Activated T-helper 17 cell treated with anti-CD3 and anti-CD28 coated beads, Interleukin-2, amount 50 U/mL, for 72 hours (primary cell): ENCODE results near the gene CD46. TPM values are rescaled to one million over a fixed set of nuclear protein-coding genes. Genes with fewer than 3 reads are reported as not detected.
A peak's percentile ranks its signal among the peaks of the same experiment; 100 is the strongest.
"Not testable (repeated sequence)": the region's sequence is repeated elsewhere in the genome, so short reads cannot be mapped to it uniquely, and the experiment has no call there.

Source experiments
- ATAC-seq: fragments of 150-1000 bp; cut with Tn5 transposase; replicated peaks from 2 replicates; pipeline ENCODE4 v1.10.0; 2021; ENCODE audit warnings: mild to moderate bottlenecking, moderate library complexity
- H3K27ac Mint-ChIP-seq: one replicate; pipeline ENCODE4 v1.8.0; 2022; ENCODE audit warnings: mixed read lengths
- H3K27me3 Mint-ChIP-seq: one replicate; pipeline ENCODE4 v1.8.0; 2022; ENCODE audit warnings: mixed read lengths
- H3K36me3 Mint-ChIP-seq: one replicate; pipeline ENCODE4 v1.8.0; 2022; ENCODE audit warnings: low read depth, mild to moderate bottlenecking, mixed read lengths
- H3K4me1 Mint-ChIP-seq: one replicate; pipeline ENCODE4 v1.8.0; 2022; ENCODE audit warnings: mixed read lengths
- H3K4me3 Mint-ChIP-seq: one replicate; pipeline ENCODE4 v1.8.0; 2022; ENCODE audit warnings: mild to moderate bottlenecking, mixed read lengths
- H3K9me3 Mint-ChIP-seq: one replicate; pipeline ENCODE4 v1.8.0; 2022; ENCODE audit warnings: mixed read lengths
- total RNA-seq, 2 donors: library from RNA; stranded (reverse); gene quantifications; one replicate each; pipeline ENCODE4 v1.2.3, GENCODE V29; 2022

Gene CD46
- total RNA-seq, result 100 to 1,000 TPM in 1 of 2 donors, 10 to 100 TPM in 1; 94.5 to 111 TPM

GRCh38 chr1:207751790-207752455 lies at the start of gene CD46:
Gene CD46, plus strand, starts transcription at chr1:207752054. Its CDS starts 159 bp downstream, at chr1:207752213.
- Mint-ChIP-seq H3K4me3 (peak within 1 kb of the TSS; percentile 100), H3K9me3 (no peaks in the 10 kb centered on the region), H3K36me3 (peaks cover 12% of the 10 kb centered on the region), H3K27ac (peak within 1 kb of the TSS; percentile 99), H3K4me1 (peaks cover 41% of the 10 kb centered on the region), H3K27me3 (no peaks in the 10 kb centered on the region)
- ATAC-seq, result peak; percentile 95

DNA sequence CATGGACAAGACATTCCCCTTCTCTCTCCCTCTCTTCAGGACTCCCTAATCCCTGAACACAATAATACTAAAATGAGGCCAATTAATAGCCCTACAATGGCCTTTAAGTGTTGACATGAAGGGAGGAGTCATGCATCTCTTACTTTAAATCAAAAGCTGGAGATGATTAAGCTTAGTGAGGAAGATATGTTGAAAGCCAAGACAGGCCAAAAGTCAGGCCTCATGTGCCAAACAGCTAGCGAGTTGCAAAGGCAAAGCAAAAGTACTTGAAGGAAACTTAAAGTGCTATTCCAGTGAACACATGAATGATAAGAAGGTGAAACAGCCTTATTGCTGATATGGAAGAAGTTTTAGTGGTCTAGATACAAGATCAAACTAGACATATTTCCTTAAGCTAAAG lies 49.5 kb upstream of the CD46 start:
- H3K27me3 Mint-ChIP-seq, result peaks cover 8% of the 10 kb centered on the region
- H3K9me3 Mint-ChIP-seq, result no peaks in the 10 kb centered on the region
- no peaks in the 10 kb centered on the region for H3K4me1 Mint-ChIP-seq
- no peak for ATAC-seq
- no peak overlapping the region for H3K4me3 Mint-ChIP-seq
- no peaks in the 10 kb centered on the region for H3K36me3 Mint-ChIP-seq
- no peak overlapping the region for H3K27ac Mint-ChIP-seq

GRCh38 chr1:207703712-207704111 lies 48.1 kb upstream of the CD46 start:
- ATAC-seq, result no peak
- no peak overlapping the region for H3K27ac Mint-ChIP-seq
- H3K27me3 Mint-ChIP-seq, result peaks cover 8% of the 10 kb centered on the region
- H3K4me1 Mint-ChIP-seq, result no peaks in the 10 kb centered on the region
- no peaks in the 10 kb centered on the region for H3K36me3 Mint-ChIP-seq
- no peak overlapping the region for H3K4me3 Mint-ChIP-seq
- H3K9me3 Mint-ChIP-seq, result no peaks in the 10 kb centered on the region

GRCh38 chr1:207708004-207708403 lies 43.9 kb upstream of the CD46 start:
- H3K36me3 Mint-ChIP-seq, H3K4me3 Mint-ChIP-seq, H3K9me3 Mint-ChIP-seq, H3K27me3 Mint-ChIP-seq, H3K27ac Mint-ChIP-seq, H3K4me1 Mint-ChIP-seq, ATAC-seq: not testable (repeated sequence)

DNA sequence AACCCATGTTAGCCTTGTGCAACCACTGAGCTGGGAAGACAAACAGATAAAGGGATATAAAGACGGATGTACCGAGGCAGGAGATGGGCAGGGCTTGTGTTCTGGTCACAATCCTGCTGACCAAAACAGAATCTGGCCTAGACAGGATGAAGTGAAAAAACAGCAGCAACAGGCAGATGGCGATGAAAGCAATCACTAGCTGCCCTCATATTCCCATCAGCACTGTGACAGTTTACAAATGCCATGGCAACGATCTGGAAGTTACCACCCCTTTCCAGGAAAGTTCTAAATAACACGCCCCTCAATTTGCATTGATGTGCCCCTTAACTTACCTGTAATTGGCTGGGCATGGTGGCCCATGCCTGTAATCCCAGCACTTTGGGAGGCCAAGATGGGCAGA lies 40.6 kb upstream of the CD46 start:
- no peaks in the 10 kb centered on the region for H3K4me1 Mint-ChIP-seq
- no peaks in the 10 kb centered on the region for H3K9me3 Mint-ChIP-seq
- no peak overlapping the region for H3K4me3 Mint-ChIP-seq
- H3K27me3 Mint-ChIP-seq, result no peaks in the 10 kb centered on the region
- no peak for ATAC-seq
- no peaks in the 10 kb centered on the region for H3K36me3 Mint-ChIP-seq
- no peak overlapping the region for H3K27ac Mint-ChIP-seq

DNA sequence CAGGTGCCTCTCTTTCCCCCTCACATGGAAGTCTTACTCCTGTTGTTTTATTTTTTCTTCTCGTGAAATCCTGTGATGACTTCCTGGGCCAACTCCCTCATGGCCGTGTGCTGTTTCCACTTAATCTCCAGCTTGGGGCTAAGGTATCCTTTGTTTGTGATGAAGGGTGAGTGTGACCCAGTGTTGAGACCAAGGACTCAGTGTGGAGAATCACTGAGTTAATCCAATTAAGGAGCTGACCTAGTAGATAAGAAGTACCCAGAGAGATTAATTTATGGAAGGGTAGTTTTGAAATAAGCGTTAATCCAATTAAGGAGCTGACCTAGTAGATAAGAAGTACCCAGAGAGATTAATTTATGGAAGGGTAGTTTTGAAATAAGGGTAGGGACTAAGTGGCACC lies 39.2 kb upstream of the CD46 start:
- H3K27me3 Mint-ChIP-seq, H3K4me3 Mint-ChIP-seq, H3K9me3 Mint-ChIP-seq, ATAC-seq, H3K36me3 Mint-ChIP-seq, H3K4me1 Mint-ChIP-seq, H3K27ac Mint-ChIP-seq: not testable (repeated sequence)

DNA sequence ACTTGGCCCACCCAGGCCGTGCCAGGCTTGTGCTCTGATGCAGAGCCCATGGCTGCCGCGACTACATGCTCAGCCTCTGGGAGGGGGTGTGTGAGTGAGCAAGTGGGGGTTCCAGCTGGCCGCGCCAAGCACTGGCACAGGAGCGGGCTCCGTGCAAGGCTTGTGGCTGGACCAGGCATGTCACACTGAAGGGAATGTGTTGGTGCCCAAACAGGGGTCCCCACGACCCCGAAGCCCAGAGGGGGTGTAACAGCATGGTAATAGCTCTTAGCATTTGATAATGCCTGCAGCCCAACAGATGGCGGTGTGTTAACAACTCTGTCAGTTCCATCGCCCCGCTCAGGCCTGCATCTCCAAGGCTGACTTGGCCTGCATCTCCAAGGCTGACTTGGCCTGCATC lies 38.3 kb upstream of the CD46 start:
- no peaks in the 10 kb centered on the region for H3K9me3 Mint-ChIP-seq
- no peak overlapping the region for H3K4me3 Mint-ChIP-seq
- ATAC-seq, result no peak
- H3K27ac Mint-ChIP-seq, result no peak overlapping the region
- no peaks in the 10 kb centered on the region for H3K36me3 Mint-ChIP-seq
- no peaks in the 10 kb centered on the region for H3K27me3 Mint-ChIP-seq
- H3K4me1 Mint-ChIP-seq, result no peaks in the 10 kb centered on the region

DNA sequence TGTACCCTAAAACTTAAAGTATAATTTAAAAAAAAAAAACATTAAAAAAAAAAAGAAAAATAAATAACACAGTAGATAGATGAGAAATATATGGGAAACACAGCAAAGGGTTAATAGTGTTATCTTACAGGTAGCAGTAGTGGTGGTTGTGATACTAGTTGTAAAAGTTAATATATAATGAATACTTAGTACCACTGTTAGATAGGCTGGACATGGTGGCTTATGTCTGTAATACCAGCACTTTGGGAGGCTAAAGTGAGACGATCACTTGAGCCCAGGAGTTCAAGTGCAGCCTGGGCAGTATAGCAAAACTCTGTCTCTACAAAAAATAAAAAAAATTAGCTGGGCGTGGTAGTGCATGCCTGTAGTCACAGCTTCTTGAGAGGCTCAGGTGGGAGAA lies 32.6 kb upstream of the CD46 start:
- no peaks in the 10 kb centered on the region for H3K27me3 Mint-ChIP-seq
- no peak overlapping the region for H3K4me3 Mint-ChIP-seq
- no peaks in the 10 kb centered on the region for H3K36me3 Mint-ChIP-seq
- H3K4me1 Mint-ChIP-seq, result no peaks in the 10 kb centered on the region
- H3K9me3 Mint-ChIP-seq, result no peaks in the 10 kb centered on the region
- H3K27ac Mint-ChIP-seq, result no peak overlapping the region
- ATAC-seq, result no peak

GRCh38 chr1:207728200-207728858 lies 23.5 kb upstream of the CD46 start:
- H3K27me3 Mint-ChIP-seq, H3K36me3 Mint-ChIP-seq, H3K9me3 Mint-ChIP-seq, H3K4me1 Mint-ChIP-seq, ATAC-seq, H3K4me3 Mint-ChIP-seq, H3K27ac Mint-ChIP-seq: not testable (repeated sequence)

GRCh38 chr1:207737503-207738157 lies 14.2 kb upstream of the CD46 start:
- not testable (repeated sequence) for H3K27me3 Mint-ChIP-seq, ATAC-seq, H3K9me3 Mint-ChIP-seq, H3K4me1 Mint-ChIP-seq, H3K4me3 Mint-ChIP-seq, H3K27ac Mint-ChIP-seq, H3K36me3 Mint-ChIP-seq

- H3K27ac Mint-ChIP-seq, H3K4me1 Mint-ChIP-seq, H3K36me3 Mint-ChIP-seq, ATAC-seq, H3K27me3 Mint-ChIP-seq, H3K9me3 Mint-ChIP-seq, H3K4me3 Mint-ChIP-seq: not testable (repeated sequence)
Observed at GRCh38 chr1:207738158-207738659, 13.6 kb upstream of the CD46 start.

- H3K4me1 Mint-ChIP-seq, result no peaks in the 10 kb centered on the region
- no peaks in the 10 kb centered on the region for H3K9me3 Mint-ChIP-seq
- no peak overlapping the region for H3K27ac Mint-ChIP-seq
- H3K36me3 Mint-ChIP-seq, result no peaks in the 10 kb centered on the region
- no peak overlapping the region for H3K4me3 Mint-ChIP-seq
- no peaks in the 10 kb centered on the region for H3K27me3 Mint-ChIP-seq
- ATAC-seq, result no peak
Observed at GRCh38 chr1:207740207-207740606, 11.6 kb upstream of the CD46 start.

DNA sequence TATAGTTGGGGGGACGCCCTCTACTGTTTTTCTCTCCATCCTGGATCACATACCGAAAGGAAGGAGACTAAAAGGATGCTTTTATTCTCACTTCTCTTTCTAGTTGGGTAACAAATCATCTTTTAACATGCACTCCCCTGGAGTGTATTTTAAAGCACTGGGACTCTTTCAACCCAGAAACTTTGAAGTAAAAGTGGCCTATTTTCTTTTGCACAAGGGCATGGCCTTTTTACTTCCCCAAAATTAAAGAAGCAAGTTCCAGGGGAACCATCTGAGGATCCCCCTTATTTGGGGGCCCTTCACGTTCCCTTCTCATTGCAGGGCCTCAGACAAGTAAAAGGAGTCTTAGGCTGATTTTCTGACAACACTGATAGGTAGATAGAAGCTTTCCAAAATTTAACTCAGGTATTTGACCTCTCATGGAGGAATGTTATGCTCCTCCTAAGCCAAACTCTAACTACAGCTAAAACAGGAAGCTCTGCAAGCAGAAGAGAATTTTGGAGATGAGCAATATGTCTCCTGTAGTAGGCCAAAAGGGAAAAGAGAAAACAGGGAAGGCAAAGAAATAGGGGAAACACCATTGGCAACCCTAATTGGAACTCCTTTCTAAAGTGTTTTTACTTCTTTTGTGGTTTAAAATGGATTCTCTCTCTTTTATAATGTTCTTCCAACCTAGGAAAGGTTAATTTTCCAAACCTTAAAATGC lies 8.9 kb upstream of the CD46 start:
- no peak overlapping the region for H3K27ac Mint-ChIP-seq
- H3K9me3 Mint-ChIP-seq, result no peaks in the 10 kb centered on the region
- no peaks in the 10 kb centered on the region for H3K36me3 Mint-ChIP-seq
- no peak for ATAC-seq
- H3K4me1 Mint-ChIP-seq, result no peaks in the 10 kb centered on the region
- no peak overlapping the region for H3K4me3 Mint-ChIP-seq
- no peaks in the 10 kb centered on the region for H3K27me3 Mint-ChIP-seq

DNA sequence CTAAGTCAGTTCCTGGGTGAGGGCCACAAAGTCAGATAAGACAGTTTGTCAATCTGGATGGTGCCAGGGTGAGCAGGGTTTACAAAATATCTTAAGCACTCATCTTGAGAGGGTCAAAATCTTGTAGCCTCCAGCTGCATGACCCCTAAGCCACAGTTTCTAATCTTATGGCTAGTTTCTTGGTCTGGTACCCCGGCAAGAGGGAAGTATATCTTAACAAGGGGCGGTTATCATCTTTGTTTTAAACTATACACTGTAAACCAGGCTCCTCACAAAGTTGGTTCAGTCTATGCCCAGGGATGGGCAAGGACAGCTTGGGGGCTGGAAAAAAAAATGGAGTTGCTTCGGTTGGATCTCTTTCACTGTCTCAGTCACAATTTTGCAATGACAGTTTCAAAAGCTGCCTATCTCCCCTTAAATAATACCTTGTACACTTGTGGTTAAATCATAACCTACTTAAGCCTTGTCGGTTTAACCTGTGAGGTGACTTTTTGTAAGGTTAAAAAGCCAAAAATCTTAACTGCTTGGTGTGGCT lies 7.8 kb upstream of the CD46 start:
- Mint-ChIP-seq H3K9me3 (no peaks in the 10 kb centered on the region), H3K27ac (no peak overlapping the region), H3K4me3 (no peak overlapping the region), H3K4me1 (peaks cover 2% of the 10 kb centered on the region), H3K36me3 (no peaks in the 10 kb centered on the region), H3K27me3 (no peaks in the 10 kb centered on the region)
- no peak for ATAC-seq
